Astrocyte (in vitro differentiated cells and primary cell): ENCODE results near the gene EID2B.

ENCODE experiments used
- CTCF ChIP-seq: IDR thresholded peaks from 2 replicates; pipeline ENCODE4 v1.5.1; 2011; ENCODE audit warnings: low read depth, mild to moderate bottlenecking, inconsistent platforms, low read length, moderate library complexity; ENCODE audit not compliant: insufficient read depth
- EZH2 ChIP-seq: IDR thresholded peaks from 2 replicates; pipeline ENCODE4 v1.6.1; 2012; ENCODE audit warnings: mild to moderate bottlenecking, low read length, inconsistent platforms; ENCODE audit not compliant: insufficient read depth

DNA sequence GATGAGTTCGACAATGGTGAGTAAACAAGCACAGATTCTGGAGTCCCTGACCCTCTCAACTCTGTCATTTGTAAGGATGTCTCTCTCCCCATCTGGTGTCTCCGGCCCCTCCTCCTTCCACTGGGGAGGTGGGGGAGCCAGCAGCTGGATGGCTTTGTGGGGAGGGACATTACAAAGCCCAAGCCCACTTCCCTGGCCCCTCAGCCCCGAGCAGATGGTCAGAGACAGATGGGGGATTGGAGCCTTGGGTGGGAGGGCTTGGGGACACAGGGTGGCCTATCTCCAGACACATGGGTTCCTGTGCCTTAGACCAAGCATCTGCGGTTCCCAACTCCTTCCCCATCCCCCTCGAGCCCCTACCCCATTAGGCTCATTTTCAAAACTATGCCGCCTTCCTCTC, 49.5 kb downstream of the EID2B start:
- no peak for TF ChIP-seq CTCF
- TF ChIP-seq EZH2: no peak
